ENCODE results near the gene IL36RN. TPM values are rescaled to one million over a fixed set of nuclear protein-coding genes. Genes with fewer than 3 reads are reported as not detected.

The IL36RN gene
- total RNA-seq, 1 donor from 2014 or later = not detected

DNA sequence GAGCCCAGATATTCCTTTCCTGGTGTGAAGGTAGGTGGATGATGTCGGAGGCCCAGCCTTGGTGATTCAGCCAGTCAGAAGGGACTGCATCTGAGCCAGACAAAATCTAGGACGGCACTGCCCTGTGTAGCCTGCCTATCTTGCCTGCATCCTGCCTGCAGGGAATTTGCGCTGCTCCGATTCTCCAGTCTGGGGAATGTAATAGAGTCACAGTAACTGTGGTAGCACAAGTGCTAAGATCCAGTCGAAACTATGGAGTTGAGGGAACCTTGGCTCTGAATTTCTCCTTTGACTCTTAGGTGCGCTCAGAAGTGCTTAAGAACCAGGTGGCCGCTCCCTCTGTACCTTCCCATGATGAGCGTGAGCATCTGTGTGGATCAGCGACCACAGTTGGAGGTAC, 22.2 kb upstream of the IL36RN start:
- TF ChIP-seq, protein P1, sequence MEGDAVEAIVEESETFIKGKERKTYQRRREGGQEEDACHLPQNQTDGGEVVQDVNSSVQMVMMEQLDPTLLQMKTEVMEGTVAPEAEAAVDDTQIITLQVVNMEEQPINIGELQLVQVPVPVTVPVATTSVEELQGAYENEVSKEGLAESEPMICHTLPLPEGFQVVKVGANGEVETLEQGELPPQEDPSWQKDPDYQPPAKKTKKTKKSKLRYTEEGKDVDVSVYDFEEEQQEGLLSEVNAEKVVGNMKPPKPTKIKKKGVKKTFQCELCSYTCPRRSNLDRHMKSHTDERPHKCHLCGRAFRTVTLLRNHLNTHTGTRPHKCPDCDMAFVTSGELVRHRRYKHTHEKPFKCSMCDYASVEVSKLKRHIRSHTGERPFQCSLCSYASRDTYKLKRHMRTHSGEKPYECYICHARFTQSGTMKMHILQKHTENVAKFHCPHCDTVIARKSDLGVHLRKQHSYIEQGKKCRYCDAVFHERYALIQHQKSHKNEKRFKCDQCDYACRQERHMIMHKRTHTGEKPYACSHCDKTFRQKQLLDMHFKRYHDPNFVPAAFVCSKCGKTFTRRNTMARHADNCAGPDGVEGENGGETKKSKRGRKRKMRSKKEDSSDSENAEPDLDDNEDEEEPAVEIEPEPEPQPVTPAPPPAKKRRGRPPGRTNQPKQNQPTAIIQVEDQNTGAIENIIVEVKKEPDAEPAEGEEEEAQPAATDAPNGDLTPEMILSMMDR (IDR thresholded peaks at IDR 0.05) = no peak
- H3K4me3 ChIP-seq = no peak overlapping the region
- intact Hi-C loops (cut with DNase I) = no loop called here
- no peaks in the 10 kb centered on the region for H3K4me1 ChIP-seq
- no peaks in the 10 kb centered on the region for H3K9me3 ChIP-seq
- ATAC-seq (no peak), DNase-seq (no peak)
- no peaks in the 10 kb centered on the region for H3K36me3 ChIP-seq
- H3K27ac ChIP-seq = no peak overlapping the region
- H3K27me3 ChIP-seq = no peaks in the 10 kb centered on the region

DNA sequence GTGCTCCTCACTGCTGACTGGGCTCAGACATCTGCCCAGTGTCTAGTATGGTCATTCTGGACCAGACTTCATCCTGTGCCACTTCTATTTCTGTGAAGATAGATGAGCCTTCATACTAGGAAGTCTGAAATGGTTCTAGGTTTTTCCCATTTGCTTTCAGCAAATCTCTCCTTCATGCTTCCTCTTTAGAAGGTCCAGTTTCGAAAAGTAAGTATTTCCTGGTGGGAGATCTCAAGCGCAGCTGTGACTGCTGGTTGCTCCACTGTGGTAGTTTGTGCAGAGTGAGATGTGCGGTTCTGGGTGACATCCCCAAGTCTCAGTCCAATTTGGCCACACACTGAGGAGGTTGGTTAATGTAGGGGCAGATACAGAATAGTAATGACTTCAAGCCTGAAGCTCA, 20.7 kb upstream of the IL36RN start:
- intact Hi-C loops (cut with DNase I) = no loop called here
- Histone ChIP-seq H3K4me1 (no peaks in the 10 kb centered on the region), H3K27ac (no peak overlapping the region), H3K36me3 (no peaks in the 10 kb centered on the region), H3K9me3 (no peaks in the 10 kb centered on the region), H3K4me3 (no peak overlapping the region), H3K27me3 (no peaks in the 10 kb centered on the region)
- ATAC-seq (no peak), DNase-seq (no peak)
- TF ChIP-seq, protein P1 (IDR thresholded peaks at IDR 0.05) = no peak

DNA sequence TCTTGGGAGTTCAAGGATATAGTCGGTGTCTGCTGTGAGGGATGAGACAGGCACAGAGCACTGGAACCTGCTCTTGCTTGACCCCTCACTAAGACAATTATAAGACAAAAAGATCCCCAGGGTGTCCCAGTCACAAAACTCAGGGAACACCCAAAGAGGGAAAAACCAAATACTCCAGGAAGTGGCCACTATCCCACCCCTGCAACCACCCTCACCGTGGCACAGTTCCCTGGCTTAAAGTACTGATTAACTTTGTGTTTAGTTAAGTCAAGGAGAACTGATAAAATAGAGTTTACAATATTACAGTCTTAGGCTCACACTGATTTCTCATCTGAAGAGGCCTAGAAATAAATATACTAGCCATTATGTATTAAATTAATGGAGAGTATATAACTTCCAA, 19.8 kb upstream of the IL36RN start:
- DNase-seq (no peak), ATAC-seq (no peak)
- TF ChIP-seq, protein P1 (IDR thresholded peaks at IDR 0.05) = no peak
- no peak overlapping the region for H3K4me3 ChIP-seq
- H3K27me3 ChIP-seq = no peaks in the 10 kb centered on the region
- intact Hi-C loops (cut with DNase I) = no loop called here
- H3K36me3 ChIP-seq = no peaks in the 10 kb centered on the region
- H3K27ac ChIP-seq = no peak overlapping the region
- H3K9me3 ChIP-seq = no peaks in the 10 kb centered on the region
- no peaks in the 10 kb centered on the region for H3K4me1 ChIP-seq

DNA sequence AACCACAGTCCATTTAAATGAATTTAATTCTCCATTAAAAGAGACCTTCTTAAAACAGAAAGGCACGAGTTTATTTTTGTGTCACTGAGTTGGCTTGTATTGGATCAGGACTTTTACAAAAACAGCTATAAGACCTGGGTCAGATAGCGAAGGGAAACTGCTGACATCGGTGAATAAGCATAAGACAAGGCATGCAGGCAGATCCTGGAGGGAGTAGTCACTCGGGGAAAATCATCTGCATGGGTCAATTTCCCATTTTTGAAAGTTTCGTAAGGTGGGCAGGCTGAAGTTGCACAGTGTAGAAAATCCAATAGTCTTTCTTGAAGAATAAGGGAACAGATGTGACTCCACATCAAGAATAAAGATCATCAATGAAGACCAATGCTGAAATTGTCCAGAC, 19.3 kb upstream of the IL36RN start:
- H3K27ac ChIP-seq = no peak overlapping the region
- no peaks in the 10 kb centered on the region for H3K27me3 ChIP-seq
- no peaks in the 10 kb centered on the region for H3K36me3 ChIP-seq
- H3K4me1 ChIP-seq = no peaks in the 10 kb centered on the region
- ATAC-seq = no peak
- DNase-seq = no peak
- H3K9me3 ChIP-seq = no peaks in the 10 kb centered on the region
- no peak overlapping the region for H3K4me3 ChIP-seq
- intact Hi-C loops (cut with DNase I) = no loop called here
- TF ChIP-seq, protein P1 (IDR thresholded peaks at IDR 0.05) = no peak

DNA sequence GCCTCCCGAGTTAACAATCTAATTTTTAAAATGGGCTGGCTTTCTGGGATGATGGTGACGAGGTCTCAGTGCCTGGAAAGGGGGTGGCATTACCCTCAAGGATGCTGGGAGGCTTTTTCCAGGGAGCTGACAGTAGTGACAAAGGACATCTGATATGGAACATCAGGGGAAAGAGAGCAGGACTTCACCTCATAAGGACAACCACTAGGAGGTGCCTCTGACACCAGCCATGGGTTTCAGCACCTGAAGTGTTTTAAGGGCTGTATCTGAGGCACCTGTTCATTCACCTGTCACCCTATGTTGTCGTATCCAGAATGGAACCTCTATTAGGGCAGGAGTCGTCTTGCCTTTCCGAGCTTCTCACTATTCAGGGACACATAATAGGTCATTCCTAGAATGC, 17.1 kb upstream of the IL36RN start:
- intact Hi-C loops (cut with DNase I) = no loop called here

More for the DNA sequence above, 17.1 kb upstream of the IL36RN start:
- H3K27me3 ChIP-seq = no peaks in the 10 kb centered on the region
- no peaks in the 10 kb centered on the region for H3K36me3 ChIP-seq
- TF ChIP-seq, protein P1 (IDR thresholded peaks at IDR 0.05) = peak; percentile 10
- DNase-seq (no peak), ATAC-seq (no peak)
- H3K4me3 ChIP-seq = no peak overlapping the region
- no peaks in the 10 kb centered on the region for H3K4me1 ChIP-seq
- no peak overlapping the region for H3K27ac ChIP-seq
- H3K9me3 ChIP-seq = no peaks in the 10 kb centered on the region
